ENCODE results near the gene AMT. TPM values are rescaled to one million over a fixed set of nuclear protein-coding genes. Genes with fewer than 3 reads are reported as not detected.

The AMT gene
- total and polyA plus RNA-seq, 2 of the 13 experiments (the other 11 are each of a cell fraction or from before 2014, with no cell fraction given), result 35.3 to 59.0 TPM

DNA sequence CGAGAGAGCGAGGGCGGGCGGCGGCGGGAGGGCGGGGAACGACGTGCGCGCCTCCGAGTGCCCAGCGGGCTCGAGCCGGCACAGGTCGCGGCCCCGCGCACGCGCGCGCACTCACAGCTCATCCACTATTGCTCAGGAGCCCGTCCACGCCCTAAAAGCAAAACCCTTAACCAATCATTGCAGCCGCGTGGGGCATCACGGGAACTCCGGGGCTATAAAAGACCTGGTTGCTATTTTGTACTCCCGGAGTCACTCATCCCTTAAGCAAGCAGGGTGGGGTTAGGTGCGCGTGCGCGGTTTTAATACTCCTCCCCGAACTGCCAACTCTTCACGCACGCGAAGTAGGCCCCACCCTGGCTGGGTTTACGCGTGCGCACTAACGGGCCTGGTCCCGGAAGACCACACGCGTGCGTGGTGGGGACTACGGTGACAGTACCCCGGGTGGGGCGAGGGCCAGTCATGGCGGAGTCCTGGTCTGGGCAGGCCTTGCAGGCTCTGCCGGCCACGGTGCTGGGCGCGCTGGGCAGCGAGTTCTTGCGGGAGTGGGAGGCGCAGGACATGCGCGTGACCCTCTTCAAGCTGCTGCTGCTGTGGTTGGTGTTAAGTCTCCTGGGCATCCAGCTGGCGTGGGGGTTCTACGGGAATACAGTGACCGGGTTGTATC is 10.2 kb downstream of the AMT start, which contains the start of the genes RHOA and TCTA (continued):
- TF ChIP-seq, protein P1, sequence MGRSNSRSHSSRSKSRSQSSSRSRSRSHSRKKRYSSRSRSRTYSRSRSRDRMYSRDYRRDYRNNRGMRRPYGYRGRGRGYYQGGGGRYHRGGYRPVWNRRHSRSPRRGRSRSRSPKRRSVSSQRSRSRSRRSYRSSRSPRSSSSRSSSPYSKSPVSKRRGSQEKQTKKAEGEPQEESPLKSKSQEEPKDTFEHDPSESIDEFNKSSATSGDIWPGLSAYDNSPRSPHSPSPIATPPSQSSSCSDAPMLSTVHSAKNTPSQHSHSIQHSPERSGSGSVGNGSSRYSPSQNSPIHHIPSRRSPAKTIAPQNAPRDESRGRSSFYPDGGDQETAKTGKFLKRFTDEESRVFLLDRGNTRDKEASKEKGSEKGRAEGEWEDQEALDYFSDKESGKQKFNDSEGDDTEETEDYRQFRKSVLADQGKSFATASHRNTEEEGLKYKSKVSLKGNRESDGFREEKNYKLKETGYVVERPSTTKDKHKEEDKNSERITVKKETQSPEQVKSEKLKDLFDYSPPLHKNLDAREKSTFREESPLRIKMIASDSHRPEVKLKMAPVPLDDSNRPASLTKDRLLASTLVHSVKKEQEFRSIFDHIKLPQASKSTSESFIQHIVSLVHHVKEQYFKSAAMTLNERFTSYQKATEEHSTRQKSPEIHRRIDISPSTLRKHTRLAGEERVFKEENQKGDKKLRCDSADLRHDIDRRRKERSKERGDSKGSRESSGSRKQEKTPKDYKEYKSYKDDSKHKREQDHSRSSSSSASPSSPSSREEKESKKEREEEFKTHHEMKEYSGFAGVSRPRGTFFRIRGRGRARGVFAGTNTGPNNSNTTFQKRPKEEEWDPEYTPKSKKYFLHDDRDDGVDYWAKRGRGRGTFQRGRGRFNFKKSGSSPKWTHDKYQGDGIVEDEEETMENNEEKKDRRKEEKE (IDR thresholded peaks at IDR 0.05), result no peak
- TF ChIP-seq, protein P2, sequence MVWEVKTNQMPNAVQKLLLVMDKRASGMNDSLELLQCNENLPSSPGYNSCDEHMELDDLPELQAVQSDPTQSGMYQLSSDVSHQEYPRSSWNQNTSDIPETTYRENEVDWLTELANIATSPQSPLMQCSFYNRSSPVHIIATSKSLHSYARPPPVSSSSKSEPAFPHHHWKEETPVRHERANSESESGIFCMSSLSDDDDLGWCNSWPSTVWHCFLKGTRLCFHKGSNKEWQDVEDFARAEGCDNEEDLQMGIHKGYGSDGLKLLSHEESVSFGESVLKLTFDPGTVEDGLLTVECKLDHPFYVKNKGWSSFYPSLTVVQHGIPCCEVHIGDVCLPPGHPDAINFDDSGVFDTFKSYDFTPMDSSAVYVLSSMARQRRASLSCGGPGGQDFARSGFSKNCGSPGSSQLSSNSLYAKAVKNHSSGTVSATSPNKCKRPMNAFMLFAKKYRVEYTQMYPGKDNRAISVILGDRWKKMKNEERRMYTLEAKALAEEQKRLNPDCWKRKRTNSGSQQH (CRISPR knock-in tag; IDR thresholded peaks at IDR 0.05; ENCODE audit: low read depth), result no peak; the same call in 1 of the 2 replicates
- TF ChIP-seq ZNF124 (CRISPR knock-in tag; IDR thresholded peaks at IDR 0.05), result peak; percentile 29; the same call in 1 of the 2 replicates
- TF ChIP-seq, protein P3, sequence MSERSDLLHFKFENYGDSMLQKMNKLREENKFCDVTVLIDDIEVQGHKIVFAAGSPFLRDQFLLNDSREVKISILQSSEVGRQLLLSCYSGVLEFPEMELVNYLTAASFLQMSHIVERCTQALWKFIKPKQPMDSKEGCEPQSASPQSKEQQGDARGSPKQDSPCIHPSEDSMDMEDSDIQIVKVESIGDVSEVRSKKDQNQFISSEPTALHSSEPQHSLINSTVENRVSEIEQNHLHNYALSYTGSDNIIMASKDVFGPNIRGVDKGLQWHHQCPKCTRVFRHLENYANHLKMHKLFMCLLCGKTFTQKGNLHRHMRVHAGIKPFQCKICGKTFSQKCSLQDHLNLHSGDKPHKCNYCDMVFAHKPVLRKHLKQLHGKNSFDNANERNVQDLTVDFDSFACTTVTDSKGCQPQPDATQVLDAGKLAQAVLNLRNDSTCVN (CRISPR knock-in tag; IDR thresholded peaks at IDR 0.05; ENCODE audit: borderline replicate concordance), result peak; percentile 79; the same call in 1 of the 2 replicates
- 0 out of 2 replicates have a peak, but pooled peaks have one; percentile 35 for TF ChIP-seq ZNF567 (CRISPR knock-in tag; IDR thresholded peaks at IDR 0.05; ENCODE audit: borderline replicate concordance)
- TF ChIP-seq PITX1 (CRISPR knock-in tag; IDR thresholded peaks at IDR 0.05), result peak; percentile 78; the same call in 1 of the 2 replicates
- TF ChIP-seq, protein P4, sequence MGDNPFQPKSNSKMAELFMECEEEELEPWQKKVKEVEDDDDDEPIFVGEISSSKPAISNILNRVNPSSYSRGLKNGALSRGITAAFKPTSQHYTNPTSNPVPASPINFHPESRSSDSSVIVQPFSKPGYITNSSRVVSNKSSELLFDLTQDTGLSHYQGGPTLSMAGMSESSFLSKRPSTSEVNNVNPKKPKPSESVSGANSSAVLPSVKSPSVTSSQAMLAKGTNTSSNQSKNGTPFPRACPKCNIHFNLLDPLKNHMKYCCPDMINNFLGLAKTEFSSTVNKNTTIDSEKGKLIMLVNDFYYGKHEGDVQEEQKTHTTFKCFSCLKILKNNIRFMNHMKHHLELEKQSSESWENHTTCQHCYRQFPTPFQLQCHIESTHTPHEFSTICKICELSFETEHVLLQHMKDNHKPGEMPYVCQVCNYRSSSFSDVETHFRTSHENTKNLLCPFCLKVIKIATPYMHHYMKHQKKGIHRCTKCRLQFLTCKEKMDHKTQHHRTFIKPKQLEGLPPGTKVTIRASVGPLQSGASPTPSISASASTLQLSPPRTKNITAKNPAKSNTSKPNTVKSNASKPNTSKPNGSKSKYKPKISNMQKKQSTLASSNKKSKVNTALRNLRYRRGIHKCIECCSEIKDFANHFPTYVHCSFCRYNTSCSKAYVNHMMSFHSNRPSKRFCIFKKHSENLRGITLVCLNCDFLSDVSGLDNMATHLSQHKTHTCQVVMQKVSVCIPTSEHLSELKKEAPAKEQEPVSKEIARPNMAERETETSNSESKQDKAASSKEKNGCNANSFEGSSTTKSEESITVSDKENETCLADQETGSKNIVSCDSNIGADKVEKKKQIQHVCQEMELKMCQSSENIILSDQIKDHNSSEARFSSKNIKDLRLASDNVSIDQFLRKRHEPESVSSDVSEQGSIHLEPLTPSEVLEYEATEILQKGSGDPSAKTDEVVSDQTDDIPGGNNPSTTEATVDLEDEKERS (CRISPR knock-in tag; IDR thresholded peaks at IDR 0.05), result peak; percentile 71; the same call in 1 of the 2 replicates
- no peak for TF ChIP-seq ZNF557 (CRISPR knock-in tag; IDR thresholded peaks at IDR 0.05)
- TF ChIP-seq, protein P5, sequence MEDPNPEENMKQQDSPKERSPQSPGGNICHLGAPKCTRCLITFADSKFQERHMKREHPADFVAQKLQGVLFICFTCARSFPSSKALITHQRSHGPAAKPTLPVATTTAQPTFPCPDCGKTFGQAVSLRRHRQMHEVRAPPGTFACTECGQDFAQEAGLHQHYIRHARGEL (CRISPR knock-in tag; IDR thresholded peaks at IDR 0.05), result 0 out of 2 replicates have a peak, but pooled peaks have one; percentile 71
- TF ChIP-seq ZNF282 (IDR thresholded peaks at IDR 0.05; ENCODE audit: partially characterized antibody), result no peak
- TF ChIP-seq ZFY (CRISPR knock-in tag; IDR thresholded peaks at IDR 0.05), result peak; percentile 87
- TF ChIP-seq SNAPC2 (CRISPR knock-in tag; IDR thresholded peaks at IDR 0.05), result peak; percentile 89
- TF ChIP-seq RELA (CRISPR knock-in tag; IDR thresholded peaks at IDR 0.05), result no peak
- TF ChIP-seq, protein P6, sequence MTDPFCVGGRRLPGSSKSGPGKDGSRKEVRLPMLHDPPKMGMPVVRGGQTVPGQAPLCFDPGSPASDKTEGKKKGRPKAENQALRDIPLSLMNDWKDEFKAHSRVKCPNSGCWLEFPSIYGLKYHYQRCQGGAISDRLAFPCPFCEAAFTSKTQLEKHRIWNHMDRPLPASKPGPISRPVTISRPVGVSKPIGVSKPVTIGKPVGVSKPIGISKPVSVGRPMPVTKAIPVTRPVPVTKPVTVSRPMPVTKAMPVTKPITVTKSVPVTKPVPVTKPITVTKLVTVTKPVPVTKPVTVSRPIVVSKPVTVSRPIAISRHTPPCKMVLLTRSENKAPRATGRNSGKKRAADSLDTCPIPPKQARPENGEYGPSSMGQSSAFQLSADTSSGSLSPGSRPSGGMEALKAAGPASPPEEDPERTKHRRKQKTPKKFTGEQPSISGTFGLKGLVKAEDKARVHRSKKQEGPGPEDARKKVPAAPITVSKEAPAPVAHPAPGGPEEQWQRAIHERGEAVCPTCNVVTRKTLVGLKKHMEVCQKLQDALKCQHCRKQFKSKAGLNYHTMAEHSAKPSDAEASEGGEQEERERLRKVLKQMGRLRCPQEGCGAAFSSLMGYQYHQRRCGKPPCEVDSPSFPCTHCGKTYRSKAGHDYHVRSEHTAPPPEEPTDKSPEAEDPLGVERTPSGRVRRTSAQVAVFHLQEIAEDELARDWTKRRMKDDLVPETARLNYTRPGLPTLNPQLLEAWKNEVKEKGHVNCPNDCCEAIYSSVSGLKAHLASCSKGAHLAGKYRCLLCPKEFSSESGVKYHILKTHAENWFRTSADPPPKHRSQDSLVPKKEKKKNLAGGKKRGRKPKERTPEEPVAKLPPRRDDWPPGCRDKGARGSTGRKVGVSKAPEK (CRISPR knock-in tag; IDR thresholded peaks at IDR 0.05; ENCODE audit: borderline replicate concordance), result 0 out of 2 replicates have a peak, but pooled peaks have one; percentile 67
- TF ChIP-seq ARNT (IDR thresholded peaks at IDR 0.05), result no peak

Measured in HepG2 (cell line).